Measurements from ENCODE around the gene ASIP. TPM values are rescaled to one million over a fixed set of nuclear protein-coding genes. Genes with fewer than 3 reads are reported as not detected.

The ASIP gene
- total and polyA plus RNA-seq, 2 of the 13 experiments (the other 11 are each of a cell fraction or from before 2014, with no cell fraction given), result not detected

GRCh38 chr20:34254979-34255378 is 13.8 kb downstream of the ASIP start:
- CTCF ChIA-PET (ENCODE audit: low intra/inter-chr PET ratio, low total read pairs), result interaction anchor here (1.0 to 1.9 kb wide), 2 partner anchors 64 to 221 kb away, joined by 4 to 5 read pairs; no protein-coding TSS in a partner anchor
- in situ Hi-C loops (cut with HindIII; ENCODE audit: extremely low pct_ligation_motif_present, low pct_unique_long_range_greater_than_20kb) (no loop called here), intact Hi-C loops (cut with micrococcal nuclease; ENCODE audit: unreplicated experiment) (loop anchor here (5.0 kb wide), 1 partner anchor 217 kb away; no protein-coding TSS in a partner anchor)
- peak in 1 of 2 experiments; percentile 19; a peak in 1 of 4 replicates for TF ChIP-seq NR2F1 (CRISPR knock-in tag; IDR thresholded peaks at IDR 0.05)
- TF ChIP-seq ZMYM2 (CRISPR knock-in tag; IDR thresholded peaks at IDR 0.05), result peak; percentile 56; the same call in 1 of the 2 replicates
- no peak for TF ChIP-seq DNMT3B (CRISPR knock-in tag; conservative IDR thresholded peaks at IDR 0.05)
- no peak for TF ChIP-seq ZFP62 (CRISPR knock-in tag; IDR thresholded peaks at IDR 0.05)
- TF ChIP-seq HMGXB3 (CRISPR knock-in tag; IDR thresholded peaks at IDR 0.05; ENCODE audit: borderline replicate concordance), result no peak
- peak; percentile 92 for TF ChIP-seq FOXA3 (CRISPR knock-in tag; IDR thresholded peaks at IDR 0.05)
- no peak for TF ChIP-seq ZNF143 (CRISPR knock-in tag; IDR thresholded peaks at IDR 0.05)
- TF ChIP-seq ATF7-NPFF (CRISPR knock-in tag; IDR thresholded peaks at IDR 0.05; ENCODE audit: low read depth), result no peak
- TF ChIP-seq PATZ1 (CRISPR knock-in tag; IDR thresholded peaks at IDR 0.05), result peak; percentile 38; the same call in 1 of the 2 replicates
- no peak for TF ChIP-seq SKI (IDR thresholded peaks at IDR 0.05; ENCODE audit: partially characterized antibody)
- TF ChIP-seq RBM22 (optimal IDR thresholded peaks at IDR 0.05; ENCODE audit: low read length), result no peak
- no peak for TF ChIP-seq ZNF30 (CRISPR knock-in tag; IDR thresholded peaks at IDR 0.05)
- TF ChIP-seq CBX1 (IDR thresholded peaks at IDR 0.05; ENCODE audit: low read depth), result no peak
- TF ChIP-seq ZNF17 (CRISPR knock-in tag; IDR thresholded peaks at IDR 0.05), result no peak
- no peak for TF ChIP-seq ZZZ3 (CRISPR knock-in tag; IDR thresholded peaks at IDR 0.05; ENCODE audit: borderline replicate concordance)
- TF ChIP-seq ZNF530 (CRISPR knock-in tag; IDR thresholded peaks at IDR 0.05; ENCODE audit: low read depth), result no peak
- TF ChIP-seq SAFB2 (CRISPR knock-in tag; IDR thresholded peaks at IDR 0.05; ENCODE audit: borderline replicate concordance, low read depth), result no peak
- no peak for TF ChIP-seq HNRNPLL (IDR thresholded peaks at IDR 0.05; ENCODE audit: low read depth, low read length, poor library complexity, severe bottlenecking)
- no peak for TF ChIP-seq RARG (CRISPR knock-in tag; IDR thresholded peaks at IDR 0.05; ENCODE audit: low read depth)
- peak; percentile 41; the same call in 1 of the 2 replicates for TF ChIP-seq ESRRA (CRISPR knock-in tag; IDR thresholded peaks at IDR 0.05; ENCODE audit: low read depth)

More at GRCh38 chr20:34254979-34255378, 13.8 kb downstream of the ASIP start:
- Histone ChIP-seq H3K9ac (ENCODE audit: insufficient read depth, low read depth, low read length) (no peak overlapping the region), H3K4me2 (ENCODE audit: low read depth, low read length) (peak overlapping the region; percentile 50), H4K20me1 (ENCODE audit: insufficient read depth, low read length) (no peaks in the 10 kb centered on the region), H3K27ac (ENCODE audit: extremely low read length, insufficient read depth, low read length) (peak overlapping the region; percentile 31), H3K4me3 (replicated peaks in 1 of 3; ENCODE audit: insufficient read depth in 1 of 3, low read depth in 2 of 3, low read length in 3 of 3) (0 out of 6 replicates have a peak overlapping the region, but pooled peaks of 1 of the 3 experiments have one; percentile 1), H3K9me3 (ENCODE audit: low read length) (no peaks in the 10 kb centered on the region), H3K79me2 (ENCODE audit: insufficient read depth, low read length) (no peaks in the 10 kb centered on the region), H2AFZ (ENCODE audit: low read length) (no peak overlapping the region), H3K36me3 (replicated peaks in 1 of 2; ENCODE audit: control insufficient read depth in 1 of 2, insufficient read depth in 2 of 2, low read length in 2 of 2) (no peaks in the 10 kb centered on the region), H3K27me3 (ENCODE audit: control insufficient read depth in 1 of 2, insufficient read depth in 2 of 2, low read length in 2 of 2) (no peaks in the 10 kb centered on the region), H3K4me1 (ENCODE audit: insufficient read depth, low read length) (peaks cover 22% of the 10 kb centered on the region)
- BruUV-seq (replicated peaks), result no TSS peak
- 0% methylated on average over 1 of the region's 1 CpG for WGBS (ENCODE audit: low lambda C conversion rate)
- peak; percentile 76 for ATAC-seq
- POLR2A ChIA-PET, result interaction anchor here (0.7 to 1.1 kb wide), 6 partner anchors 39 to 268 kb away, joined by 3 to 5 read pairs (median 4); partner anchors contain the start of genes AHCY and DYNLRB1
- DNase-seq (ENCODE audit: low spot score), result peak; percentile 78
- FAIRE-seq, result peak; percentile 56

All from HepG2 (cell line).